Suprapubic skin (tissue), 4 donors: ENCODE data around the gene FAM118A.

Experiments used
- POLR2A ChIP-seq, 2 donors: fragments of 450-650 bp; IDR thresholded peaks; one replicate each; pipeline ENCODE4 v1.6.1; 2017; ENCODE audit warnings: antibody characterized with exemption in 2 of 2, mild to moderate bottlenecking in 2 of 2, moderate library complexity in 2 of 2
- POLR2AphosphoS5 ChIP-seq, 3 donors: sonication (generic); formaldehyde crosslinking; IDR thresholded peaks; one replicate each; pipeline ENCODE4 v1.6.1; 2017; ENCODE audit warnings: antibody characterized with exemption in 3 of 3
- TF ChIP-seq, protein P1 (sequence below), 2 donors: fragments of 200-600 bp in 1 of 2; fragments of 450-650 bp in 1 of 2; sonication (generic) in 1 of 2; IDR thresholded peaks; one replicate each; pipeline ENCODE4 v1.5.1; 2016 to 2019; ENCODE audit warnings: antibody characterized with exemption in 2 of 2, mild to moderate bottlenecking in 1 of 2, moderate library complexity in 1 of 2

DNA sequence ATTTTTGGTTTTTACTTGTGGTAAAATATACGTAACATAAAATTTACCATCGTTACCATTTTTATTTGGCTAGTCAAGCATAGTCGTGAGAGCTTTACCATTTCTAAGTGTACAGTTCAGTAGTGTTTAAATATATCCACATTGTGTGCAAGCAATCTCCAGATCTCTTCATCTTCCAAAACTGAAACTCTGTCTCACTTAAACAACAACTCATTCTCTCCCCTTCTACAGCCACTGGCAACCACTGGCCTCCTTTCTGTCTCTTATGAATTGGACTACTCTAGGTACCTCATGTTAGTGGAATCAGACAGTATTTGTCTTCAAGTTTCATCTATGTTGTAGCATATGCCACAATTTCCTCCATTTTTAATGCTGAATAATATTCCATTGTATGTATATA is 66.3 kb downstream of the FAM118A start:
- TF ChIP-seq POLR2A (IDR thresholded peaks at IDR 0.05) (no peak), POLR2AphosphoS5 (IDR thresholded peaks at IDR 0.05) (no peak)
- TF ChIP-seq, protein P1, sequence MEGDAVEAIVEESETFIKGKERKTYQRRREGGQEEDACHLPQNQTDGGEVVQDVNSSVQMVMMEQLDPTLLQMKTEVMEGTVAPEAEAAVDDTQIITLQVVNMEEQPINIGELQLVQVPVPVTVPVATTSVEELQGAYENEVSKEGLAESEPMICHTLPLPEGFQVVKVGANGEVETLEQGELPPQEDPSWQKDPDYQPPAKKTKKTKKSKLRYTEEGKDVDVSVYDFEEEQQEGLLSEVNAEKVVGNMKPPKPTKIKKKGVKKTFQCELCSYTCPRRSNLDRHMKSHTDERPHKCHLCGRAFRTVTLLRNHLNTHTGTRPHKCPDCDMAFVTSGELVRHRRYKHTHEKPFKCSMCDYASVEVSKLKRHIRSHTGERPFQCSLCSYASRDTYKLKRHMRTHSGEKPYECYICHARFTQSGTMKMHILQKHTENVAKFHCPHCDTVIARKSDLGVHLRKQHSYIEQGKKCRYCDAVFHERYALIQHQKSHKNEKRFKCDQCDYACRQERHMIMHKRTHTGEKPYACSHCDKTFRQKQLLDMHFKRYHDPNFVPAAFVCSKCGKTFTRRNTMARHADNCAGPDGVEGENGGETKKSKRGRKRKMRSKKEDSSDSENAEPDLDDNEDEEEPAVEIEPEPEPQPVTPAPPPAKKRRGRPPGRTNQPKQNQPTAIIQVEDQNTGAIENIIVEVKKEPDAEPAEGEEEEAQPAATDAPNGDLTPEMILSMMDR (IDR thresholded peaks at IDR 0.05): no peak
